Keratinocyte (primary cell): ENCODE data around the gene TYMS.
A peak's percentile ranks its signal among the peaks of the same experiment; 100 is the strongest.

ENCODE experiments used
- EZH2 ChIP-seq: IDR thresholded peaks from one replicate; pipeline ENCODE4 v1.6.1; 2012; ENCODE audit warnings: inconsistent platforms, mild to moderate bottlenecking, low read length, moderate library complexity
- TF ChIP-seq, protein P1 (sequence below), 3 experiments: IDR thresholded peaks in 1 of 3; conservative IDR thresholded peaks in 1 of 3; optimal IDR thresholded peaks in 1 of 3; 2 replicates in 2 of 3; 3 replicates in 1 of 3; pipeline versions ENCODE3 to v1.5.1; 2011; ENCODE audit warnings: low read length in 3 of 3, mild to moderate bottlenecking in 3 of 3, moderate library complexity in 2 of 3, control low read depth in 1 of 3, inconsistent platforms in 1 of 3; ENCODE audit not compliant: insufficient read depth in 2 of 3; ENCODE audit errors: extremely low read depth in 1 of 3

- TF ChIP-seq, protein P1, sequence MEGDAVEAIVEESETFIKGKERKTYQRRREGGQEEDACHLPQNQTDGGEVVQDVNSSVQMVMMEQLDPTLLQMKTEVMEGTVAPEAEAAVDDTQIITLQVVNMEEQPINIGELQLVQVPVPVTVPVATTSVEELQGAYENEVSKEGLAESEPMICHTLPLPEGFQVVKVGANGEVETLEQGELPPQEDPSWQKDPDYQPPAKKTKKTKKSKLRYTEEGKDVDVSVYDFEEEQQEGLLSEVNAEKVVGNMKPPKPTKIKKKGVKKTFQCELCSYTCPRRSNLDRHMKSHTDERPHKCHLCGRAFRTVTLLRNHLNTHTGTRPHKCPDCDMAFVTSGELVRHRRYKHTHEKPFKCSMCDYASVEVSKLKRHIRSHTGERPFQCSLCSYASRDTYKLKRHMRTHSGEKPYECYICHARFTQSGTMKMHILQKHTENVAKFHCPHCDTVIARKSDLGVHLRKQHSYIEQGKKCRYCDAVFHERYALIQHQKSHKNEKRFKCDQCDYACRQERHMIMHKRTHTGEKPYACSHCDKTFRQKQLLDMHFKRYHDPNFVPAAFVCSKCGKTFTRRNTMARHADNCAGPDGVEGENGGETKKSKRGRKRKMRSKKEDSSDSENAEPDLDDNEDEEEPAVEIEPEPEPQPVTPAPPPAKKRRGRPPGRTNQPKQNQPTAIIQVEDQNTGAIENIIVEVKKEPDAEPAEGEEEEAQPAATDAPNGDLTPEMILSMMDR (optimal IDR thresholded peaks at IDR 0.05 in 1 of 3, IDR thresholded peaks at IDR 0.05 in 1 of 3, conservative IDR thresholded peaks at IDR 0.05 in 1 of 3; ENCODE audit: extremely low read depth in 1 of 3, insufficient read depth in 2 of 3, low read length in 3 of 3), result peak in 2 of 3 experiments; percentile 44 to 55
- no peak for TF ChIP-seq EZH2
Measured at GRCh38 chr18:616380-616995, 41.0 kb upstream of the TYMS start.
